ENCODE results near the gene PHIP.

Gene PHIP

DNA sequence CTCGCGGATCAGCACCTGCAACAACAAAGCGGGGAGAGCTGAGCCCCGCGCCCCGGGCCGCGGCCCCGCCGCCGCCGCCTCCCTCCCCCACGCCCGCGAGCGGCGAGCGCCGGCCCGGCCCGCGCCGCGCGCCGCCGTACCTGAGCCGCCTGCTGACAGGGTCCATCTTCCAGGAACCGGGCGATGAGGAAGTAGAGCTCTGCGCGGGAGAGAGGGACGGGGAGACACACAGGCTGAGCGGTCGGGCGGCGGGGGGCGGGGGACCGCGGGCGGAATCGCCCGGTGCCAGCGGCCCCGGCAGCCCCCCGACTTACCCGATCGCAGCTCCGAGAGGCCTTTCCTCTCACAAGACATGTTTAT, 359 bp downstream of the PHIP start:
- TF ChIP-seq, protein P1, sequence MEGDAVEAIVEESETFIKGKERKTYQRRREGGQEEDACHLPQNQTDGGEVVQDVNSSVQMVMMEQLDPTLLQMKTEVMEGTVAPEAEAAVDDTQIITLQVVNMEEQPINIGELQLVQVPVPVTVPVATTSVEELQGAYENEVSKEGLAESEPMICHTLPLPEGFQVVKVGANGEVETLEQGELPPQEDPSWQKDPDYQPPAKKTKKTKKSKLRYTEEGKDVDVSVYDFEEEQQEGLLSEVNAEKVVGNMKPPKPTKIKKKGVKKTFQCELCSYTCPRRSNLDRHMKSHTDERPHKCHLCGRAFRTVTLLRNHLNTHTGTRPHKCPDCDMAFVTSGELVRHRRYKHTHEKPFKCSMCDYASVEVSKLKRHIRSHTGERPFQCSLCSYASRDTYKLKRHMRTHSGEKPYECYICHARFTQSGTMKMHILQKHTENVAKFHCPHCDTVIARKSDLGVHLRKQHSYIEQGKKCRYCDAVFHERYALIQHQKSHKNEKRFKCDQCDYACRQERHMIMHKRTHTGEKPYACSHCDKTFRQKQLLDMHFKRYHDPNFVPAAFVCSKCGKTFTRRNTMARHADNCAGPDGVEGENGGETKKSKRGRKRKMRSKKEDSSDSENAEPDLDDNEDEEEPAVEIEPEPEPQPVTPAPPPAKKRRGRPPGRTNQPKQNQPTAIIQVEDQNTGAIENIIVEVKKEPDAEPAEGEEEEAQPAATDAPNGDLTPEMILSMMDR (IDR thresholded peaks at IDR 0.05): no peak

- TF ChIP-seq, protein P1 (IDR thresholded peaks at IDR 0.05): no peak
These were observed 1.0 kb downstream of the PHIP start for GRCh38 chr6:79076782-79077641.

DNA sequence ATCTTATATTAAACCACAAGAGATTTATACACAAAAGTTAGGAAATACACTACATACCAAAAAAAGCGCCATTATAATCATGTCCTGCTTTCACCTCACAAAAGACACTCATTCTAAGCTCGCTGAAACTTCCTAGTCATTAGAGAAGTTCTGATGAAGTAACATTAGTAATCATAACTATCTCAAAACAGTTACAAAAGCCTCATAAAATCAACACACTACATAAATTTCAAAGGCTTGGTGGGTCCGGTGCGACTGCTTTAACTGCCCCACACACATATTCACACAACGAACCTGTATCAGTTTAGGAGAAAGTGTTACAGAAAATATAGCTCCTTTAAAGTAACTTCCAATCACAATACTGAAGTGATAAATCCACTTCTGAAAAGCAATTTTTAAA, 1.9 kb downstream of the PHIP start:
- TF ChIP-seq, protein P1 (IDR thresholded peaks at IDR 0.05): no peak

DNA sequence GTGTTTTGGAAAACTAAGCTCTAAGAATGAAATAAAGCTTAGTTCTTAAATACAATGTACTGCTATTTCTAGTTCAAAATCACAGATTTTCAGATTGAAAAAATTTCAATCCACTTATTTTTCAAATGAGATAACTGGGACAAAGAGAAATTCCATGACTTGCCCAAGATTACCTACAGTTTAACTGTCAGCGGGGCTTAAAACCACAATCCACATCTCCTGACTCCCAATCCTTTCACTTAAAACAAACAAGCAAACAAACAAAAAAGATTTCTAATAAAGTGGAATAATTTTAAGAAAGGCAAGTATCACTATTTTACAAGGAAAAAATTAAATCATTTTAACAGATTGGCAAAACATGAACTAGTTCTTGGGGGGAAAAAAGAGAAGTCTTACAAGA, 4.2 kb downstream of the PHIP start:
- TF ChIP-seq, protein P1 (IDR thresholded peaks at IDR 0.05): no peak

- TF ChIP-seq, protein P1 (IDR thresholded peaks at IDR 0.05): no peak
These were observed 5.3 kb downstream of the PHIP start for GRCh38 chr6:79072640-79073181.

GRCh38 chr6:79071547-79071946, 6.5 kb downstream of the PHIP start:
- TF ChIP-seq, protein P1 (IDR thresholded peaks at IDR 0.05): no peak

DNA sequence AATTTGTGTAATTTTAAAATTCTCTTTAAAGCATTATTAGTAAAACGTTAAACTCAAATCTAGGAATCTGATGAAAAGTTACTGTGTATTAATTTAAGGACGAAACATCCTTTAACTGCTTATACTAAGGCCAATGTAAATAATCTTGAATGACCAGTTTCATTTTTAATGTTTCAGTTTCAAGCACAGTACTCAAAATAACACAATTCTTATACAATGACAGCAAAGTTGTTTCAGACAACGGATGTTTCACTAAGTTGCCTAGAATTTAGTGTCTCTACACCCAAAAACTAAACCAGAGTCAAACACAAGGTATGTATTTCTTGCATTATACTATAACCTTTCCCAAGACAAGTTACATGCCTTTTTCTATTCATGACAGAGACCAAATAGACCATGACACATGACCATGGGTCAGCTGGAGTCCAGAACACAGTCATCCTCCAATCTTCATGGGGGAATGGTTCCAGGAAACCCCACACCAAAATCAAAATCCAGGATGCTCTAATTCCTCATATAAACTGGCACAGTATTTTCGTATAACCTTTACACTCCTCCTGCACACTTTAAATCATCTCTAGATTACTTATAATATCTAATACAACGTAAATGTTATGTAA, 7.7 kb downstream of the PHIP start:
- TF ChIP-seq, protein P1 (IDR thresholded peaks at IDR 0.05): no peak

All from LNCAP (cell line).